Measurements from ENCODE around the gene FERD3L. TPM values are rescaled to one million over a fixed set of nuclear protein-coding genes. Genes with fewer than 3 reads are reported as not detected.

The FERD3L gene
- total RNA-seq, 1 donor from 2014 or later = not detected

DNA sequence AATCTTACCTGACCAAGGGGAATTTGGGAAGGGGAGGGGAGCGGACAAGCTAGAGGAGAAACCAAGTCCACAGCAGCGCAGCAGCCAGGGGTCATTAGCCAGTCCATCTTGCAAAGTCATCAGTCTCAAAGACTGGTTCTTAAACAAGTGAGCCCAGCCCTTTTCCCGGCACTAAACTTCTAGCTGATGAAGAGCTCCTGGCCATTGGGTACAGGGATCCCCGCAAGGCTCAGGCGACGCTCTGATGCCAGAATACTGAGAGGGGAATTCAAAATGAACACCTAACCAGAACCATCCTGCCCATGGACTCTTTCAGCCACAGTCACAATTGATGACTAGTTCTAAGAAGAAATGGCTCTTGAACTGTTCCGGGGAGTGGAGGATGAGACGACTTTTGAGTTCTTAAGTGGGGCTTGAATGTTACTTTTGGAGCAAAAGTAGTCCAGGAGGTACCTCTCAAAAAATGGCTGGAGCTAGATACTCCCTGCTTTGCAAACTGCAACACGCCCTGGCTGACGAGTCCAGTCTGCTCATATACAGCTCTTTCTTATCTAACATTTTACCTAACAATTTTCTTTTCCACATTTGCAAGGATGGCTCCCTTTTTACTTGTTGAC lies 25.2 kb downstream of the FERD3L start:
- Mint-ChIP-seq H3K27ac (no peak overlapping the region), H3K27me3 (peaks cover 46% of the 10 kb centered on the region), H3K4me1 (peaks cover 15% of the 10 kb centered on the region), H3K4me3 (no peak overlapping the region), H3K36me3 (ENCODE audit: low read depth) (no peaks in the 10 kb centered on the region), H3K9me3 (no peaks in the 10 kb centered on the region)
- DNase-seq (no peak), ATAC-seq (ENCODE audit: low read depth) (no peak)
- TF ChIP-seq, protein P1, sequence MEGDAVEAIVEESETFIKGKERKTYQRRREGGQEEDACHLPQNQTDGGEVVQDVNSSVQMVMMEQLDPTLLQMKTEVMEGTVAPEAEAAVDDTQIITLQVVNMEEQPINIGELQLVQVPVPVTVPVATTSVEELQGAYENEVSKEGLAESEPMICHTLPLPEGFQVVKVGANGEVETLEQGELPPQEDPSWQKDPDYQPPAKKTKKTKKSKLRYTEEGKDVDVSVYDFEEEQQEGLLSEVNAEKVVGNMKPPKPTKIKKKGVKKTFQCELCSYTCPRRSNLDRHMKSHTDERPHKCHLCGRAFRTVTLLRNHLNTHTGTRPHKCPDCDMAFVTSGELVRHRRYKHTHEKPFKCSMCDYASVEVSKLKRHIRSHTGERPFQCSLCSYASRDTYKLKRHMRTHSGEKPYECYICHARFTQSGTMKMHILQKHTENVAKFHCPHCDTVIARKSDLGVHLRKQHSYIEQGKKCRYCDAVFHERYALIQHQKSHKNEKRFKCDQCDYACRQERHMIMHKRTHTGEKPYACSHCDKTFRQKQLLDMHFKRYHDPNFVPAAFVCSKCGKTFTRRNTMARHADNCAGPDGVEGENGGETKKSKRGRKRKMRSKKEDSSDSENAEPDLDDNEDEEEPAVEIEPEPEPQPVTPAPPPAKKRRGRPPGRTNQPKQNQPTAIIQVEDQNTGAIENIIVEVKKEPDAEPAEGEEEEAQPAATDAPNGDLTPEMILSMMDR (IDR thresholded peaks at IDR 0.05) = no peak
- ChIA-PET CTCF (no interaction called here), POLR2A (no interaction called here)
- intact Hi-C loops (cut with micrococcal nuclease) = loop anchor here (5.0 to 10.0 kb wide), 2 partner anchors 545 to 1667 kb away; partner anchors contain the start of gene SP8

- POLR2A ChIA-PET = no interaction called here
- ATAC-seq (ENCODE audit: low read depth) = no peak
- Mint-ChIP-seq H3K4me3 (no peak overlapping the region), H3K36me3 (ENCODE audit: low read depth) (no peaks in the 10 kb centered on the region), H3K27me3 (peaks cover 48% of the 10 kb centered on the region), H3K4me1 (peaks cover 15% of the 10 kb centered on the region), H3K27ac (no peak overlapping the region), H3K9me3 (no peaks in the 10 kb centered on the region)
- intact Hi-C loops (cut with micrococcal nuclease) = loop anchor here (5.0 to 10.0 kb wide), 2 partner anchors 545 to 1668 kb away; partner anchors contain the start of gene SP8
- DNase-seq = no peak
- TF ChIP-seq, protein P1 (IDR thresholded peaks at IDR 0.05) = no peak
- CTCF ChIA-PET = no interaction called here
Observed at GRCh38 chr7:19119372-19119771, 25.8 kb downstream of the FERD3L start.

DNA sequence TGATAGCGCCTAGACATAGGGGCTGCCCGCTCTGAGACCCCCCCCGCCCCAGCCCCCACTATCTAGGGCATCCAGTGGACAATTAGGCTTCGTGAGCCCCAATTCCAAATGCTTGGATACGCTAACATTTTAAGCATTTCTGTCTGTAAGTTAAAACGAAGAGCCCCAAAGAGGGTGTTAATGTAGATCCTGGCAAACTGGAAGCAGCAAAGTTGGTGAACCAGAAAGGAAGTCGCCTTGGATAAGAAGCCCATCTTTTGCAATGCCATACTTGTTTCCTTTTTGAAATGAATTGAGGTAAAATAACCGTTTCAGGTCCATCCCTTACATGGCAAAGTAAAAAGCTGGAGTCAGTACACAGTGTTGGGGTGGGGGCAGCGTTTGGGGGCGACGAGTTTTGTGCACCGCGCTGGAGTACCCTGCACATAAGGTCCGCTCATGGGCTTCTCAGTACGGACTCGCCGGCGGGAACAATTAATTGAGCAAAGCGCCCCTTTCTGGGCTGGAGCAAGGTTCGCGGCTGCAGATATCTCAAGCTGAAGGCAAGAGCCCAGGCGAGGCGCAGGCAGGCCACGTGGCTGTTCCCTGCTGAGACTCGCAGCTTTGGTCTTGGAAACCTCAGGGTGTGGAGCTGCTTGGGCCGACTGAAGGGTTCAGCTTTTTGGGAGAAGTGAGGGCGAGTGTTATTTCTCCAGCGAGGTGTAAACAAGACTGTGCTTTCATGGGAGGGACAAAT lies 26.4 kb downstream of the FERD3L start:
- DNase-seq = no peak
- H3K9me3 Mint-ChIP-seq = no peaks in the 10 kb centered on the region
- TF ChIP-seq, protein P1 (IDR thresholded peaks at IDR 0.05) = no peak
- H3K27ac Mint-ChIP-seq = no peak overlapping the region
- no peaks in the 10 kb centered on the region for H3K36me3 Mint-ChIP-seq (ENCODE audit: low read depth)
- no peak for ATAC-seq (ENCODE audit: low read depth)
- H3K4me3 Mint-ChIP-seq = peak overlapping the region; percentile 28
- ChIA-PET CTCF (no interaction called here), POLR2A (no interaction called here)
- intact Hi-C loops (cut with micrococcal nuclease) = loop anchor here (5.0 to 10.0 kb wide), 2 partner anchors 546 to 1668 kb away; partner anchors contain the start of gene SP8
- H3K4me1 Mint-ChIP-seq = peaks cover 15% of the 10 kb centered on the region
- peaks cover 47% of the 10 kb centered on the region for H3K27me3 Mint-ChIP-seq

- Mint-ChIP-seq H3K36me3 (ENCODE audit: low read depth) (no peaks in the 10 kb centered on the region), H3K4me3 (peak overlapping the region; percentile 56), H3K9me3 (no peaks in the 10 kb centered on the region), H3K27ac (no peak overlapping the region), H3K4me1 (peaks cover 15% of the 10 kb centered on the region), H3K27me3 (peaks cover 49% of the 10 kb centered on the region)
- DNase-seq (no peak), ATAC-seq (ENCODE audit: low read depth) (no peak)
- intact Hi-C loops (cut with micrococcal nuclease) = loop anchor here (5.0 to 10.0 kb wide), 2 partner anchors 547 to 1669 kb away; partner anchors contain the start of gene SP8
- ChIA-PET CTCF (no interaction called here), POLR2A (no interaction called here)
- TF ChIP-seq, protein P1 (IDR thresholded peaks at IDR 0.05) = no peak
Observed at GRCh38 chr7:19117870-19118608, 27.2 kb downstream of the FERD3L start.

Data from activated B cell treated with CpG ODN at 0.5 μM for 24 hours (primary cell).